ENCODE measurements around the gene USHBP1. TPM values are rescaled to one million over a fixed set of nuclear protein-coding genes. Genes with fewer than 3 reads are reported as not detected.

The USHBP1 gene
- 1 to 10 TPM in 5 of 6 experiments, under 1 TPM in 1; 0.81 to 3.6 (median 1.7) TPM for total RNA-seq
- long read RNA-seq, result 0 reads

- H3K9me3 ChIP-seq, result no peaks in the 10 kb centered on the region
- peak; percentile 54 to 61 (median 61) for DNase-seq
- H3K4me1 ChIP-seq, result peaks cover 0 to 6% (median 3%) of the 10 kb centered on the region in 4 donors
- peak in 2 of 4 donors; percentile 6 to 14 for ATAC-seq
- TF ChIP-seq CTCF (IDR thresholded peaks at IDR 0.05) (no peak), POLR2A (IDR thresholded peaks at IDR 0.05) (no peak)
- H3K36me3 ChIP-seq, result no peaks in the 10 kb centered on the region
- WGBS (ENCODE audit: insufficient coverage, low coverage, low lambda C conversion rate, missing lambda C conversion rate), result 57% methylated on average over 1 of the region's 5 CpGs
- H3K27ac ChIP-seq, result peak within 1 kb of the TSS; percentile 44 to 73 (median 47)
- no peaks in the 10 kb centered on the region for H3K27me3 ChIP-seq
- intact Hi-C loops (cut with DNase I), result no loop called here
- peak within 1 kb of the TSS; percentile 5 to 29 (median 19) for H3K4me3 ChIP-seq
These were observed at the start of gene USHBP1 for GRCh38 chr19:17264641-17264979. USHBP1 (minus strand) TSS chr19:17264745; CDS start chr19:17264299, 446 bp downstream.

GRCh38 chr19:17314007-17314593 lies 49.6 kb upstream of the USHBP1 start:
- DNase-seq, result no peak
- TF ChIP-seq CTCF (IDR thresholded peaks at IDR 0.05) (no peak), POLR2A (IDR thresholded peaks at IDR 0.05) (no peak)
- intact Hi-C loops (cut with DNase I), result no loop called here
- ATAC-seq, result no peak
- Histone ChIP-seq H3K27me3 (no peaks in the 10 kb centered on the region), H3K27ac (no peak overlapping the region), H3K4me3 (no peak overlapping the region), H3K36me3 (peaks cover 0 to 24% (median 12%) of the 10 kb centered on the region in 4 donors), H3K9me3 (no peaks in the 10 kb centered on the region), H3K4me1 (peaks cover 0 to 10% (median 3%) of the 10 kb centered on the region in 4 donors)
- WGBS (ENCODE audit: insufficient coverage, low coverage, low lambda C conversion rate, missing lambda C conversion rate), result 87% methylated on average over 9 of the region's 19 CpGs

- intact Hi-C loops (cut with DNase I), result no loop called here
- no peak overlapping the region for H3K27ac ChIP-seq
- 54% methylated on average over 4 of the region's 20 CpGs for WGBS (ENCODE audit: insufficient coverage, low coverage, low lambda C conversion rate, missing lambda C conversion rate)
- H3K4me3 ChIP-seq, result no peak overlapping the region
- H3K9me3 ChIP-seq, result no peaks in the 10 kb centered on the region
- no peak for DNase-seq
- H3K27me3 ChIP-seq, result no peaks in the 10 kb centered on the region
- peaks cover 0 to 10% (median 3%) of the 10 kb centered on the region in 4 donors for H3K4me1 ChIP-seq
- TF ChIP-seq CTCF (IDR thresholded peaks at IDR 0.05), result no peak
- TF ChIP-seq POLR2A (IDR thresholded peaks at IDR 0.05), result no peak
- no peak for ATAC-seq
- H3K36me3 ChIP-seq, result peaks cover 0 to 23% (median 12%) of the 10 kb centered on the region in 4 donors
These were observed 47.9 kb upstream of the USHBP1 start for GRCh38 chr19:17312189-17313113.

GRCh38 chr19:17311455-17312188 lies 47.1 kb upstream of the USHBP1 start:
- DNase-seq (no peak), ATAC-seq (peak in 1 of 4 donors; percentile 1)
- 67% methylated on average over 9 of the region's 11 CpGs for WGBS (ENCODE audit: insufficient coverage, low coverage, low lambda C conversion rate, missing lambda C conversion rate)
- Histone ChIP-seq H3K36me3 (peaks cover 0 to 23% (median 12%) of the 10 kb centered on the region in 4 donors), H3K4me3 (no peak overlapping the region), H3K27me3 (no peaks in the 10 kb centered on the region), H3K9me3 (no peaks in the 10 kb centered on the region), H3K4me1 (peaks cover 0 to 16% (median 6%) of the 10 kb centered on the region in 4 donors), H3K27ac (no peak overlapping the region)
- TF ChIP-seq CTCF (IDR thresholded peaks at IDR 0.05) (no peak), POLR2A (IDR thresholded peaks at IDR 0.05) (no peak)
- intact Hi-C loops (cut with DNase I), result no loop called here

Data from right lobe of liver (tissue), 6 donors.